Measurements from ENCODE around the gene TNFAIP6. TPM values are rescaled to one million over a fixed set of nuclear protein-coding genes. Genes with fewer than 3 reads are reported as not detected.

TNFAIP6 gene
- total and polyA plus RNA-seq, 10 of the 15 experiments (the other 5 are each of a cell fraction or from before 2014, with no cell fraction given), result 0.68 to 5.7 (median 1.3) TPM

GRCh38 chr2:151353995-151354394, 3.4 kb upstream of the TNFAIP6 start (continued):
- TF ChIP-seq SKIL (IDR thresholded peaks at IDR 0.05; ENCODE audit: low read depth, poor library complexity, severe bottlenecking), result no peak
- no peak for TF ChIP-seq PKNOX1 (IDR thresholded peaks at IDR 0.05)
- no peak for TF ChIP-seq ESRRA (IDR thresholded peaks at IDR 0.05; ENCODE audit: low read length)
- no peak for TF ChIP-seq MLLT1 (IDR thresholded peaks at IDR 0.05)
- TF ChIP-seq EGR1 (IDR thresholded peaks at IDR 0.05; ENCODE audit: borderline replicate concordance in 1 of 2, low read depth in 2 of 2, low read length in 2 of 2), result no peak
- no peak for TF ChIP-seq MAX (IDR thresholded peaks at IDR 0.05; ENCODE audit: low read depth, low read length)
- TF ChIP-seq PAX8 (IDR thresholded peaks at IDR 0.05), result no peak

GRCh38 chr2:151354807-151355206, 2.6 kb upstream of the TNFAIP6 start:
- POLR2A ChIA-PET, result no interaction called here

More at GRCh38 chr2:151354807-151355206, 2.6 kb upstream of the TNFAIP6 start:
- no peak overlapping the region for H3K4me3 ChIP-seq
- H3K4me1 ChIP-seq (ENCODE audit: control insufficient read depth, insufficient read depth, low read length), result no peaks in the 10 kb centered on the region
- FAIRE-seq (no peak), ATAC-seq (no peak), DNase-seq (ENCODE audit: low read depth, low spot score) (no peak)
- no peak overlapping the region for H3K9ac ChIP-seq (ENCODE audit: control insufficient read depth, insufficient read depth, low read length)
- H3K4me2 ChIP-seq (ENCODE audit: control insufficient read depth, insufficient read depth), result no peak overlapping the region
- CTCF ChIA-PET, result no interaction called here
- SMC1A ChIA-PET (ENCODE audit: uncharacterized antibody, unreplicated experiment), result interaction anchor here (0.7 kb wide), 1 partner anchor 91 kb away, joined by 3 read pairs; no protein-coding TSS in a partner anchor
- H3K36me3 ChIP-seq (ENCODE audit: control insufficient read depth in 2 of 2, insufficient read depth in 2 of 2, low read length in 1 of 2), result no peaks in the 10 kb centered on the region
- in situ Hi-C loops (cut with MboI) (no loop called here), intact Hi-C loops (cut with micrococcal nuclease; ENCODE audit: unreplicated experiment) (no loop called here)
- H3K9me3 ChIP-seq (replicated peaks; ENCODE audit: control insufficient read depth, insufficient read depth, low read length), result no peaks in the 10 kb centered on the region
- 84% methylated on average over 8 of the region's 8 CpGs for WGBS (ENCODE audit: insufficient coverage, insufficient replicate concordance, low lambda C conversion rate, missing lambda C conversion rate)
- H2AFZ ChIP-seq (ENCODE audit: control insufficient read depth, low read depth, low read length), result no peak overlapping the region
- BruUV-seq (replicated peaks), result no TSS peak
- no peaks in the 10 kb centered on the region for H3K27me3 ChIP-seq (replicated peaks in 1 of 2; ENCODE audit: control insufficient read depth in 2 of 2, insufficient read depth in 2 of 2, low read length in 1 of 2)
- no peaks in the 10 kb centered on the region for H3K79me2 ChIP-seq (ENCODE audit: control insufficient read depth, insufficient read depth, low read length)
- RAD21 ChIA-PET (ENCODE audit: unreplicated experiment), result interaction anchor here (0.6 kb wide), 1 partner anchor 27 kb away, joined by 3 read pairs; no protein-coding TSS in a partner anchor
- TF ChIP-seq NR2C1 (IDR thresholded peaks at IDR 0.05) (no peak), NRF1 (conservative IDR thresholded peaks at IDR 0.05; ENCODE audit: low read depth, low read length) (no peak), HDAC2 (IDR thresholded peaks at IDR 0.05) (no peak), BMI1 (IDR thresholded peaks at IDR 0.05; ENCODE audit: borderline replicate concordance) (no peak), RUNX3 (IDR thresholded peaks at IDR 0.05; ENCODE audit: low read length) (no peak), SREBF2 (IDR thresholded peaks at IDR 0.05; ENCODE audit: low read length) (no peak), ZBTB4 (CRISPR knock-in tag; IDR thresholded peaks at IDR 0.05) (no peak), GABPA (IDR thresholded peaks at IDR 0.05; ENCODE audit: low read depth) (no peak)
- H3K27ac ChIP-seq (ENCODE audit: control insufficient read depth, insufficient read depth), result no peak overlapping the region
- no peaks in the 10 kb centered on the region for H4K20me1 ChIP-seq (ENCODE audit: control insufficient read depth, insufficient read depth)

Data from GM12878 (cell line).